Activated naive CD4-positive, alpha-beta T cell treated with anti-CD3 and anti-CD28 coated beads for 36 hours (primary cell): Measurements from ENCODE around the gene GTF2I. TPM values are rescaled to one million over a fixed set of nuclear protein-coding genes. Genes with fewer than 3 reads are reported as not detected.

Experiments used
- CTCF ChIA-PET: fragments of 350-600 bp; sonication (Branson Sonifier 250); formaldehyde crosslinking; loops from one replicate; lab custom pipeline; 2021; ENCODE audit warnings: antibody characterized with exemption; lab: Charles Lee
- DNase-seq: peaks from one replicate; pipeline ENCODE4 v3.0.0-alpha.2; 2020
- H3K27ac Mint-ChIP-seq: one replicate; pipeline ENCODE4 v1.8.0; 2021; ENCODE audit warnings: mild to moderate bottlenecking, mixed read lengths
- H3K27me3 Mint-ChIP-seq: one replicate; pipeline ENCODE4 v1.8.0; 2021; ENCODE audit warnings: low read depth, mixed read lengths
- H3K36me3 Mint-ChIP-seq: one replicate; pipeline ENCODE4 v1.8.0; 2021; ENCODE audit warnings: low read depth, mixed read lengths
- H3K4me1 Mint-ChIP-seq: one replicate; pipeline ENCODE4 v1.8.0; 2021; ENCODE audit warnings: low read depth, mixed read lengths
- H3K4me3 Mint-ChIP-seq: one replicate; pipeline ENCODE4 v1.8.0; 2021; ENCODE audit warnings: mild to moderate bottlenecking, moderate library complexity, mixed read lengths
- H3K9me3 Mint-ChIP-seq: one replicate; pipeline ENCODE4 v1.8.0; 2021; ENCODE audit warnings: mixed read lengths
- intact Hi-C: fragments of 100-400 bp; cut with micrococcal nuclease; formaldehyde crosslinking; loops from one replicate; pipeline ENCODE4 v1.15.1; 2023
- total RNA-seq, 2 experiments: library from RNA; stranded (reverse); gene quantifications; one replicate each; pipeline ENCODE4 v1.2.3, GENCODE V29; 2021

GTF2I gene
- total RNA-seq, result 10 to 100 TPM; 81.3 to 81.5 TPM

DNA sequence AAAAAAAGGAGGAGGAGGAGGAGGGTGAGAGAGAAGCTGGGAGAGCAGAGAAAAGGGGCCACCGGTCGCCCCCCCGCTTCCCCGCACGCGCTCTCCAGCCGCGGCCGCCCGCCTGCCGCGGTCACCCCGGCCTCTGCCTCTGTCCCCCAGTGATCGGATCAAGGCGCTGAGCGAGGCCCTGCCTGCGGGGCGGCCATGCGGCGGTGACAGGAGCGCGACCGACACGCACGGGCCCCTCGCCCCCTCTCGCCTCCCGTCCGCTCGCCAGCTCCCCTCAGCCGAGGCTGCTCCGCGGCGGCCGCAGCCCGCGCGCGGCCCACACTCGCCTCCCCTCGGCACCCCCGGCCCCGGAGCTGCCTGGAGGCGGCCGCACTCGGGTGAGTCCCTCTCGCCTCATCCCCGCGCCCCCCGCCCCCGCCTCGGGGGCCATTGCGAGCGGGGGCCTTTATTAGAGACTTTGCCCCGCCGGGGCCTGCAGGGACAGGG, at the start of gene GTF2I:
Gene GTF2I, plus strand, starts transcription at position 27 of the 486 bp plus-strand sequence. CDS start 31,411 bp downstream, outside the sequence.
- peaks cover 1% of the 10 kb centered on the region for H3K27me3 Mint-ChIP-seq
- H3K4me1 Mint-ChIP-seq, result peaks cover 49% of the 10 kb centered on the region
- H3K9me3 Mint-ChIP-seq, result no peaks in the 10 kb centered on the region
- peak within 1 kb of the TSS; percentile 84 for H3K27ac Mint-ChIP-seq
- H3K36me3 Mint-ChIP-seq, result peaks cover 5% of the 10 kb centered on the region
- DNase-seq, result peak; percentile 38
- intact Hi-C loops, result loop anchor here (1.0 to 10.0 kb wide), 8 partner anchors 8 to 943 kb away; partner anchors contain the start of genes RFC2 and STX1A
- CTCF ChIA-PET, result no interaction called here
- H3K4me3 Mint-ChIP-seq, result peak within 1 kb of the TSS; percentile 85

DNA sequence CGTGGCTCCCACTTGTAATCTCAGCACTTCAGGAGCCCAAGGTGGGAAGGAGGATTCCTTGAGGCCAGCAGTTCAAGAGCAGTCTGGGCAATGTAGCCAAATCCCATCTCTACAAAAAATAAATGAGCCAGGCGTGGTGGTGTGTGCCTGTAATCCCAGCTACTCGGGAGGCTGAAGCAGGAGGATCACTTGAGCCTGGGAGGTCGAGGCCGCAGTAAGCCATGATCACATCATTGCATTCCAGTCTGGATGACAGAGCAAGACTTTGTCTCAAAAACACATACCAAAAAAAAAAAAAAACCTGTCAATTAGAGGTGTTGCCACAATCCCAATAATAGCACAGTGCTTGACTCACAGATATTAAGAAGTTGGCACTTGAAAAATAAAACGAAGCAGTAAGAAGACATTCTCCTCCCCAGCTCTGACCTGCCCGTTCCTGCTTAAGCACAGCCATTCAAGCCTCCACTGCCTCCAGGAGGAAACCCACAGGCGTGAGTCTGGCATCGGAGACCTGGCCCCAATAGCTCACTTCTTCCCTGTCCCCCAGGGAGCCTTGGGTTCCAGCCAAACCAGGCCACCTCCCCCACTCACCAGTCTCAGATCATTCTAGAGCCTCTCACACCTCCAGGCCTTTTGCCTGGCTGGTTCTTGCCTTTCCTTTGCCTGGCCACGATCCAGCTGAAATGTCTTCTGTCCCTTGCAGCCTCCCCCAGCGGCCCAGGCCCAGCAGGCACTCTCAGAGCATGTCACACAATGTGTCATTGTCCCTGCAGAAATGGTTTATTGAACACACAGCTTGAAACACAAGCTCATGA, 45.3 kb upstream of the GTF2I start:
- Mint-ChIP-seq H3K4me3 (no peak overlapping the region), H3K27ac (no peak overlapping the region), H3K4me1 (peaks cover 13% of the 10 kb centered on the region), H3K36me3 (no peaks in the 10 kb centered on the region), H3K9me3 (no peaks in the 10 kb centered on the region), H3K27me3 (no peaks in the 10 kb centered on the region)
- DNase-seq, result no peak
- CTCF ChIA-PET, result interaction anchor here (0.6 kb wide), 1 partner anchor 24 kb away, joined by 3 read pairs; no protein-coding TSS in a partner anchor
- intact Hi-C loops, result no loop called here

DNA sequence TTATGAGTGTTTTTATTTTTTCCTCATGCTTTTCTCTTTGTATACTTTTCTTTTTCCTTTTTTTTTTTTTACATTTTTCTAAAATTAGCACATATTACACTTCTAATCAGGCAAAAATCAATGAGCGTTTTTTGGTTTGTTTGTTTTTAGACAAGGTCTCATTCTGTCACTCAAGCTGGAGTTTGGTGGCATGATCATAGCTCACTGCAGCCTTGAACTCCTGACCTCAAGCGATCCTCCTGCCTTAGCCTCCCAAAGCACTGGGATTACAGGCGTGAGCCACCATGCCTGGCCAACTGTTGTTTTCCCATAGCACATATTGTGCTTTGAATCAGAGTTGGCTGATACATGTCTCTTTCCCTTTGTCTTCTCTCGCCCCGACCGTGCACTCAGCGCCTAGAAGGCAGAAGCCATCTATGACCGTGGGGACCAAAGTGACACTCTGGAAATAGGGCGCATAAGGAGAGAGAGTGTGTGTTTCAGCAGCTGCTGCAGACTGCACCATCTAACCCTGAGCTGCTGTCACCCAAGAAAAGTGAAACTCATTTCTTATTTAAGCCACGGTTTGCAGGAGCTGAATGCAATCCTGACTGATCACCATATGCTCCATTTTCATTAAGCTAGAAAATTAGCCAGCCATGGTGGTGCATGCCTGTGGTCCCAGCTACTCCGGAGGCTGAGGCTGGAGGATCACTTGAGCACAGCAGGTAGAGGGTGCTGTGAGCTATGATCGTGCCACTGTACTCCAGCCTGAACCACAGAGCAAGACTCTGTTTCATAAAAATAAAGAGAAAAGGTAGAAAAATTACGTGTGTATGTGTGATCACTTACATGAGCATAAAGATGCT, 41.4 kb upstream of the GTF2I start:
- peak; percentile 45 for DNase-seq
- CTCF ChIA-PET, result interaction anchor here (0.6 kb wide), 2 partner anchors 42 to 188 kb away, joined by 3 to 5 read pairs; no protein-coding TSS in a partner anchor
- Mint-ChIP-seq H3K4me3 (no peak overlapping the region), H3K36me3 (no peaks in the 10 kb centered on the region), H3K27ac (no peak overlapping the region), H3K9me3 (no peaks in the 10 kb centered on the region), H3K27me3 (no peaks in the 10 kb centered on the region), H3K4me1 (peaks cover 22% of the 10 kb centered on the region)
- intact Hi-C loops, result loop anchor here (1.0 kb wide), 1 partner anchor 40 kb away; no protein-coding TSS in a partner anchor

DNA sequence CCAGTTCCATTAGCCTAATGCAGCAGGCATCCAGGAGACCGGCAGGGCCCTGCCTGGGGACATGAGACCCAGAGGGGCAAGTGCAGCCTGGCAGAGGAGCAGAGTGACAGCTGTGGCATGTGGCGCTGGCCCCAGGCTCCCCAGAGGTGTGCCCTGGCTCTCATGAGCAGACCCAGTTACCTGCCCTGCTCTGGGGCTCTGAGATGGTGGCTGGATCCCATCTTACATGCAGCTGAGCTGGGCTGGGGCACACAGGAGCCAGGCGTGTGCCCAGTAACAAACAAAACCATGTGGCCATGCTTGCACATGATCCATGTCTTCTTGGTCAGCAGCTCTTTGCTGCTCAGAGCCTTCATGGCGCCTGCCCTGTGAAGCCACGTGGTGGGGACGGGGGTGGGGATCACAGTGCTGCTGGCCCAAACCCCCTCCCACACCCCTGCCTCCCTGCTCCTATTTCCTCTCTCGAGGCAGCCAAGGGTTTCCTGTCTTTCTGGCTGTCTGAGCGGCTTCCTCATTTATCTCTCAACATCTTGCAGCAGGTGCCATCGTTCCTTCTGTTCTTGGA, 40.3 kb upstream of the GTF2I start:
- Mint-ChIP-seq H3K9me3 (no peaks in the 10 kb centered on the region), H3K27me3 (no peaks in the 10 kb centered on the region), H3K4me1 (peaks cover 22% of the 10 kb centered on the region), H3K4me3 (no peak overlapping the region), H3K36me3 (no peaks in the 10 kb centered on the region), H3K27ac (peak overlapping the region; percentile 1)
- intact Hi-C loops, result no loop called here
- CTCF ChIA-PET, result no interaction called here
- DNase-seq, result peak; percentile 48

DNA sequence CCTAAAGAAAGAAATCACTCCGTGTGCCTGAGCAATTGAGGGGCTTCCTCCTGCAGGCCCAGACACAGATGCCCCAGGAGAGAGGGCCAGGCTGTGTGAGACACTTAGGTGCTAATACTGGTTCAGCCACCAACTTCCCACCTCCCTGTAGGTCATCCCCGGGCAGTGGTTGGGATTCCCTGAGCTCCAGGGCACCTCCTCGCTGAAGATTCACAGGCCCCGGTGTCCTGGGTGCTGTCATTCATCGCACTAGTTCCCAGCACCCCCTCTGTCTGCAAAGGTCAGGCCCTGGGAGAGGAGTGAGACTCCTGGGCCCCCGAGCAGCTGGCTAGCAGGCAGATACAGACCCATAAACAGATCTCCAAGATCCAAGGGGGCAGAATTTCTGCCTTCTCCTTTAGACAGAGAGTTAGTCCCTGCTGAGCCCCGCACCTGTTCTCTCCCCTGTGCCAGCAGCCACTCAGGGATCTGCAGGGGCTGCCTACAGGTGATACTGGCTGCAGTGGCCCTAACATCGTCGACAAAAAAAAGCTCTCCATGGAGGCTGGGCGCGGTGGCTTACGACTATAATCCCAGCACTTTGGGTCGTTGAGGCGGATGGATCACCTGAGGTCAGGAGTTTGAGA, 38.2 kb upstream of the GTF2I start:
- CTCF ChIA-PET, result interaction anchor here (0.9 kb wide), 1 partner anchor 54 kb away, joined by 3 read pairs; no protein-coding TSS in a partner anchor
- H3K27me3 Mint-ChIP-seq, result no peaks in the 10 kb centered on the region
- H3K4me3 Mint-ChIP-seq, result no peak overlapping the region
- no peak overlapping the region for H3K27ac Mint-ChIP-seq
- H3K36me3 Mint-ChIP-seq, result no peaks in the 10 kb centered on the region
- intact Hi-C loops, result no loop called here
- H3K4me1 Mint-ChIP-seq, result peaks cover 22% of the 10 kb centered on the region
- no peak for DNase-seq
- no peaks in the 10 kb centered on the region for H3K9me3 Mint-ChIP-seq

DNA sequence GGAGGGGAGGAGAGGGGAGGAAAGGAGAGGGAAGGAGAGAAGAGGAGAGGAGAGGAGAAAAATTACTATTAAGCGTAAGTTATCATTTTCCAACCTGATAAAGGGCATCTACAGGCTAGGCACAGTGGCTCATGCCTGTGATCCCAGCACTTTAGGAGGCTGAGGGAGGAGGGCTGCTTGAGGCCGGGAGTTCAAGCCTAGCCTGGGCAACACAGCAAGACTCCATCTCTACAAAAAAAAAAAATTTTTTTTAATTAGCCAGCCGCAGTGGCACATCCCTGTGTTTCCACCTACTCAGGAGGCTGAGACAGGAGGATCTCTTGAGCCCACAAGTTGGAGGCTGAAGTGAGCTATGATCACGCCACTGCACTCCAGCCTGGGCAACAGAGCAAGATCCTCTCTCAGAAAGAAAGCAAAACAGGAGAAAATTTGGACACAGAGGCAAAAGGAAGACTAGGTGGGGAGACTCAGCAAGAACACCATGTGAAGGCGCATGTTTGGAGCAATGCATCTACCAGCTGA, 35.2 kb upstream of the GTF2I start:
- Mint-ChIP-seq H3K9me3 (no peaks in the 10 kb centered on the region), H3K27ac (no peak overlapping the region), H3K36me3 (no peaks in the 10 kb centered on the region), H3K27me3 (no peaks in the 10 kb centered on the region), H3K4me3 (no peak overlapping the region), H3K4me1 (peaks cover 10% of the 10 kb centered on the region)
- intact Hi-C loops, result loop anchor here (10.0 kb wide), 1 partner anchor 243 kb away; no protein-coding TSS in a partner anchor
- DNase-seq, result no peak
- CTCF ChIA-PET, result interaction anchor here (0.7 kb wide), 1 partner anchor 23 kb away, joined by 3 read pairs; no protein-coding TSS in a partner anchor

DNA sequence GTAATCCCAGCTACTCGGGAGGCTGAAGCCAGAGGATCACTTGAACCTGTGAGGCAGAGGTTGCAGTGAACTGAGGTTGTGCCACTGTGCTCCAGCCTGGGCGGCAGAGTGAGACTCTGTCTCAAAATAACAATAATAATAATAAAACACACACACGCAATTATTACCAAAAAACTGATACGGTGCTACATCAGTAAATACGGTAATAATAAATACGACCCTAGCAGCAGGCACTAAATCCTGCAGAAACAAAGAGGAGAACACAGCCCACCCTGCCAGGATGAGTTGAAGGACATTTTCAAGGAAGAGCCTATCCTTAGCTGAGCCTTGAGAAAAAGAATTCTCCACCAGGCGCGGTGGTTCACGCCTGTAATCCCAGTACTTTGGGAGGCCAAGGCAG, 34.4 kb upstream of the GTF2I start:
- H3K27me3 Mint-ChIP-seq, result no peaks in the 10 kb centered on the region
- peaks cover 2% of the 10 kb centered on the region for H3K4me1 Mint-ChIP-seq
- H3K27ac Mint-ChIP-seq, result no peak overlapping the region
- H3K36me3 Mint-ChIP-seq, result no peaks in the 10 kb centered on the region
- no peak overlapping the region for H3K4me3 Mint-ChIP-seq
- H3K9me3 Mint-ChIP-seq, result no peaks in the 10 kb centered on the region
- DNase-seq, result no peak
- intact Hi-C loops, result loop anchor here (10.0 kb wide), 1 partner anchor 242 kb away; no protein-coding TSS in a partner anchor
- CTCF ChIA-PET, result interaction anchor here (0.7 kb wide), 1 partner anchor 97 kb away, joined by 3 read pairs; no protein-coding TSS in a partner anchor

DNA sequence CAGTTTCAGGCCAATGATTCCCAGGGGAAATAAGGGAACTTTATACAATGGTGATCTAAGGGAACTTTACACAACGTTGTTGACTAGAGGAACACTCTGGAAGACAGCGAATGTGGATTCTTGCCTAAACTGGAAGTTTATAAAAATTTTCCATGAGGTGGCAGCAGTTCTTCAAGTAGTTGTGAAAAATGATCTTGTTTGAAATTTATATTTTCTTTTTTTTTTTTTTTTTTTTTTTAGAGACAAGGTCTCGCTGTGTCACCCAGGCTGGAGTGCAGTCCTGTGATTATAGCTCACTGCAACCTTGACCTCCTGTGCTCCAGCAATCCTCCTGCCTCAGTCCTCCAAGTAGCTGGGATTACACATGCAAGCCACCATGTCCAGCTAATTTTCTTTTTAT, 32.1 kb upstream of the GTF2I start:
- intact Hi-C loops, result loop anchor here (2.0 to 10.0 kb wide), 2 partner anchors 31 to 239 kb away; partner anchors contain the start of gene GTF2I
- H3K27me3 Mint-ChIP-seq, result no peaks in the 10 kb centered on the region
- DNase-seq, result no peak

DNA sequence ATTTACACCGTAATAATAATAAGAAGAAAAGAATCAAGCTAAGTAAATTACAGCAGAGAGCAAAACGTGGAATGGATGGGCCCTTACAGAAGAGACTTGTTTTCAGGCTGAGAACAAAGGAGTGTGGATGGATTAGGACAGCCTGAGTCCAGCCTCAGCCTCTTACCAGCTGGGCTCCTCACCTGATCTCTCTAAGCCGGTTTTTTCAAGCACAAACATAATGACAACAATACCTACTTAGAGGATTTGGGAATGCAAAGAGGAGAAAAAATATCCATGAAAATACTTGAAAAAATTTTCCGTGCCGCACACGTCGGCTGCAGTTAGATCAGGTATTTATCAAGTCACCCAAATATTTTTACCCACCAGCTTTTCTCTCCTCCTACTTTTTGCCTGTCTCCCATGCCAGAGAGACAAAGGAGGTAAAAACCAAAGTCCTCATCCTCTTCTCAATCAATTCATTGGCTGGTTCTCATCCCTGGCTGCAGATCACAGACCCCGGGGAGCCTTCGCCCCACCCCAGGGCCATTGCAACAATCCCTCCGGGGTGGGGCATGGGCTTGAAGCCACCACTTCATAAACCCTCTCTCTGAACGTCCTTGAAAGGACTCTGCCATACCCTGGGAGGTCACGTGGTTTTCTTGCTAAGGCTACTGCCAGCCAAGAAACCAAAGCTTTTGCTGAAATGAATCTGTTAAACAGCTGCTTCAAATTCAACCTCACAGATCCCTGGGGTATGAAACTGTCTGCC, 29.7 kb upstream of the GTF2I start:
- CTCF ChIA-PET, result interaction anchor here (1.0 kb wide), 1 partner anchor 15 kb away, joined by 5 read pairs; no protein-coding TSS in a partner anchor
- no peak for DNase-seq
- Mint-ChIP-seq H3K4me1 (peaks cover 2% of the 10 kb centered on the region), H3K9me3 (no peaks in the 10 kb centered on the region), H3K27ac (no peak overlapping the region), H3K4me3 (no peak overlapping the region), H3K36me3 (no peaks in the 10 kb centered on the region), H3K27me3 (no peaks in the 10 kb centered on the region)
- intact Hi-C loops, result loop anchor here (10.0 kb wide), 1 partner anchor 237 kb away; no protein-coding TSS in a partner anchor

More for the DNA sequence above, 32.1 kb upstream of the GTF2I start:
- peaks cover 2% of the 10 kb centered on the region for H3K4me1 Mint-ChIP-seq
- no peaks in the 10 kb centered on the region for H3K36me3 Mint-ChIP-seq
- no peak overlapping the region for H3K27ac Mint-ChIP-seq
- CTCF ChIA-PET, result interaction anchor here (1.2 kb wide), 2 partner anchors 30 to 36 kb away, joined by 3 to 4 read pairs; no protein-coding TSS in a partner anchor
- no peak overlapping the region for H3K4me3 Mint-ChIP-seq
- no peaks in the 10 kb centered on the region for H3K9me3 Mint-ChIP-seq

DNA sequence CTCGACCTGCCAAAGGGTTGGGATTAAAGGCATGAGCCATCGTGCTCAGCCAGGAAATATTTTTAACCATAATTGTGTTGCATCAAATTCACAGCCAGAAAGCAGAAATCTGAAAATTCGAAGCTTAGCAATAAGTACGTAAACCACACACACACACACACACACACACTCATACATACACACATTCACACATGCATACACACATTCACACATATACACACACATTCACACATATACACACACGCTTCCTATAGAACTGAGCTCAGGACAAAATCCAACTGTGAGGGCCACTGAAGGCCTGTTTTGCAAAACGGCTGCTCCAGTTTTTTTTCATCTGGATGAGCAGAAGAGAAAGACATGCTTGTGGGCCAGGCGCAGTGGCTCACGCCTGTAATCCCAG, 25.0 kb upstream of the GTF2I start:
- intact Hi-C loops, result no loop called here
- Mint-ChIP-seq H3K27me3 (no peaks in the 10 kb centered on the region), H3K36me3 (no peaks in the 10 kb centered on the region), H3K27ac (no peak overlapping the region), H3K4me1 (no peaks in the 10 kb centered on the region), H3K4me3 (no peak overlapping the region), H3K9me3 (no peaks in the 10 kb centered on the region)
- DNase-seq, result no peak
- CTCF ChIA-PET, result interaction anchor here (0.6 kb wide), 1 partner anchor 217 kb away, joined by 6 read pairs; no protein-coding TSS in a partner anchor
